Cardiac muscle cell (in vitro differentiated cells and primary cell): Measurements from ENCODE around the gene KRTAP25-1. TPM values are rescaled to one million over a fixed set of nuclear protein-coding genes. Genes with fewer than 3 reads are reported as not detected.

Experiments
- DNase-seq, 2 donors: peaks; one replicate each; pipeline versions ENCODE4 v3.0.0 to v3.0.0-alpha.2; 2010 to 2017; ENCODE audit warnings: low read depth in 1 of 2, low spot score in 1 of 2
- H3K27ac ChIP-seq: fragments of 200-600 bp; sonication (generic); 2 replicates; pipeline ENCODE4 v1.5.1; 2016
- H3K27me3 ChIP-seq: fragments of 200-600 bp; sonication (generic); 2 replicates; pipeline ENCODE4 v1.6.0; 2016; ENCODE audit warnings: control low read depth
- H3K36me3 ChIP-seq: fragments of 200-600 bp; sonication (generic); 2 replicates; pipeline ENCODE4 v1.5.1; 2016; ENCODE audit warnings: control low read depth
- H3K4me1 ChIP-seq: fragments of 200-600 bp; sonication (generic); 2 replicates; pipeline ENCODE4 v1.8.1; 2017; ENCODE audit warnings: low read depth, mild to moderate bottlenecking, mixed run types
- H3K4me3 ChIP-seq: fragments of 200-600 bp; sonication (generic); 2 replicates; pipeline ENCODE4 v1.5.1; 2016; ENCODE audit warnings: mild to moderate bottlenecking
- H3K9me3 ChIP-seq: fragments of 200-600 bp; sonication (generic); 2 replicates; pipeline ENCODE4 v1.5.1; 2017; ENCODE audit warnings: low read depth, mild to moderate bottlenecking, control low read depth
- CTCF ChIP-seq: IDR thresholded peaks from 2 replicates; pipeline ENCODE4 v1.5.1; 2012; ENCODE audit warnings: low read depth, mild to moderate bottlenecking, low read length
- polyA plus RNA-seq: library from polyadenylated mRNA; unstranded; fragments of >200 nt; fragmentation: Nextera tagmentation; extraction: Ambion mirVana; gene quantifications from 2 replicates; pipeline ENCODE4 v1.2.1, GENCODE V29; 2016
- total RNA-seq: library from RNA; depleted of rRNA; stranded (reverse); fragments of >200 nt; gene quantifications from 2 replicates; pipeline ENCODE4 v1.2.3, GENCODE V29; 2016

KRTAP25-1 gene
- total and polyA plus RNA-seq, 2 experiments from 2014 or later, result not detected

- Histone ChIP-seq H3K27me3 (no peaks in the 10 kb centered on the region), H3K9me3 (no peaks in the 10 kb centered on the region), H3K4me3 (no peak overlapping the region), H3K36me3 (no peaks in the 10 kb centered on the region), H3K4me1 (no peaks in the 10 kb centered on the region), H3K27ac (no peak overlapping the region)
- no peak for DNase-seq
- TF ChIP-seq CTCF, result no peak
Measured at GRCh38 chr21:30251781-30252180, 37.5 kb downstream of the KRTAP25-1 start.

GRCh38 chr21:30249936-30250335, 39.4 kb downstream of the KRTAP25-1 start:
- Histone ChIP-seq H3K27me3 (no peaks in the 10 kb centered on the region), H3K27ac (no peak overlapping the region), H3K4me1 (no peaks in the 10 kb centered on the region), H3K36me3 (no peaks in the 10 kb centered on the region), H3K9me3 (no peaks in the 10 kb centered on the region), H3K4me3 (no peak overlapping the region)
- DNase-seq, result no peak
- TF ChIP-seq CTCF, result no peak

GRCh38 chr21:30248844-30249243, 40.5 kb downstream of the KRTAP25-1 start:
- TF ChIP-seq CTCF, result no peak
- H3K4me1 ChIP-seq, result no peaks in the 10 kb centered on the region

GRCh38 chr21:30245061-30245460, 44.3 kb downstream of the KRTAP25-1 start:
- no peak for TF ChIP-seq CTCF
- no peak overlapping the region for H3K4me3 ChIP-seq
- H3K36me3 ChIP-seq, result no peaks in the 10 kb centered on the region
- no peak for DNase-seq
- no peaks in the 10 kb centered on the region for H3K27me3 ChIP-seq
- H3K4me1 ChIP-seq, result no peaks in the 10 kb centered on the region
- H3K9me3 ChIP-seq, result no peaks in the 10 kb centered on the region
- no peak overlapping the region for H3K27ac ChIP-seq

More at GRCh38 chr21:30248844-30249243, 40.5 kb downstream of the KRTAP25-1 start:
- H3K9me3 ChIP-seq, result no peaks in the 10 kb centered on the region
- H3K27ac ChIP-seq, result no peak overlapping the region
- no peaks in the 10 kb centered on the region for H3K36me3 ChIP-seq
- H3K4me3 ChIP-seq, result no peak overlapping the region
- DNase-seq, result no peak
- no peaks in the 10 kb centered on the region for H3K27me3 ChIP-seq

- TF ChIP-seq CTCF, result no peak
- no peak overlapping the region for H3K27ac ChIP-seq
- H3K27me3 ChIP-seq, result no peaks in the 10 kb centered on the region
- H3K4me3 ChIP-seq, result no peak overlapping the region
- no peak for DNase-seq
- H3K4me1 ChIP-seq, result no peaks in the 10 kb centered on the region
- H3K9me3 ChIP-seq, result no peaks in the 10 kb centered on the region
- no peaks in the 10 kb centered on the region for H3K36me3 ChIP-seq
Measured at GRCh38 chr21:30243691-30244090, 45.6 kb downstream of the KRTAP25-1 start.

- H3K4me1 ChIP-seq, result no peaks in the 10 kb centered on the region
- no peak for TF ChIP-seq CTCF
- H3K27me3 ChIP-seq, result no peaks in the 10 kb centered on the region
- no peak for DNase-seq
- no peaks in the 10 kb centered on the region for H3K36me3 ChIP-seq
- H3K9me3 ChIP-seq, result no peaks in the 10 kb centered on the region
- no peak overlapping the region for H3K27ac ChIP-seq
- no peak overlapping the region for H3K4me3 ChIP-seq
Measured at GRCh38 chr21:30240661-30241060, 48.7 kb downstream of the KRTAP25-1 start.
